H1 (cell line): ENCODE data around the gene COQ8B. TPM values are rescaled to one million over a fixed set of nuclear protein-coding genes. Genes with fewer than 3 reads are reported as not detected.

Experiments used
- ATF3 ChIP-seq: IDR thresholded peaks from 2 replicates; pipeline ENCODE4 v1.6.1; 2011; ENCODE audit warnings: low read depth, mild to moderate bottlenecking, low read length; ENCODE audit not compliant: insufficient read depth
- polyA plus RNA-seq, 7 experiments: library from polyadenylated mRNA; depleted of rRNA in 3 of 7; stranded (reverse) in 5 of 7; unstranded in 2 of 7; fragments of >200 nt in 5 of 7; fragments of 200-250 nt in 2 of 7; gene quantifications; 1 replicate in 5 of 7; 2 replicates in 1 of 7; 4 replicates in 1 of 7; pipeline versions ENCODE4 v1.2.1 to v1.2.3, GENCODE V29; 2011 to 2013; ENCODE audit warnings: missing spikeins in 2 of 7, mixed read lengths in 2 of 7
- total RNA-seq: library from RNA; stranded (reverse); fragmentation: NEBNext Ultra II Directional; extraction: Animal tissue kit (Norgen Biotek cat#: 25700); gene quantifications from 2 replicates; pipeline ENCODE4 v1.2.1, GENCODE V29; 2021

The COQ8B gene
- total and polyA plus RNA-seq, 2 of the 8 experiments (the other 6 are each of a cell fraction or from before 2014, with no cell fraction given): 41.7 to 46.1 TPM

- no peak for TF ChIP-seq ATF3
These were observed 13.5 kb downstream of the COQ8B start (continued) for GRCh38 chr19:40703029-40703755.
